Gastrocnemius medialis (tissue), 4 donors: Measurements from ENCODE around the gene LGALS12.

Experiments
- CTCF ChIP-seq, 5 experiments: fragments of 450-650 bp in 3 of 5; fragments of 200-600 bp in 2 of 5; sonication (generic) in 2 of 5; IDR thresholded peaks in 4 of 5; conservative IDR thresholded peaks in 1 of 5; 1 replicate in 4 of 5; 2 replicates in 1 of 5; pipeline ENCODE4 v1.5.1; 2016 to 2019; ENCODE audit warnings: antibody characterized with exemption in 5 of 5, mild to moderate bottlenecking in 3 of 5, moderate library complexity in 3 of 5
- POLR2A ChIP-seq, 2 donors: fragments of 450-650 bp; IDR thresholded peaks; one replicate each; pipeline ENCODE4 v1.6.1; 2017; ENCODE audit warnings: antibody characterized with exemption in 2 of 2, mild to moderate bottlenecking in 2 of 2, moderate library complexity in 2 of 2

- TF ChIP-seq POLR2A (IDR thresholded peaks at IDR 0.05) (no peak), CTCF (IDR thresholded peaks at IDR 0.05 in 4 of 5, conservative IDR thresholded peaks at IDR 0.05 in 1 of 5) (no peak)
These were observed 29.1 kb downstream of the LGALS12 start for GRCh38 chr11:63534895-63535461.
